ENCODE data around the gene MYO1B. TPM values are rescaled to one million over a fixed set of nuclear protein-coding genes. Genes with fewer than 3 reads are reported as not detected.
A peak's percentile ranks its signal among the peaks of the same experiment; 100 is the strongest.

Gene MYO1B
- total RNA-seq, 1 donor = 177 TPM

GRCh38 chr2:191222952-191223351 lies 22.3 kb upstream of the MYO1B start:
- no peak for DNase-seq (ENCODE audit: low read depth)
- H3K4me3 ChIP-seq (ENCODE audit: low read depth, low read length) = no peak overlapping the region
- no peak for TF ChIP-seq CTCF (IDR thresholded peaks at IDR 0.05; ENCODE audit: insufficient read depth, low read depth, low read length)

GRCh38 chr2:191225126-191225525 lies 20.1 kb upstream of the MYO1B start:
- DNase-seq (ENCODE audit: low read depth) = no peak
- TF ChIP-seq CTCF (IDR thresholded peaks at IDR 0.05; ENCODE audit: insufficient read depth, low read depth, low read length) = no peak

GRCh38 chr2:191225690-191226089 lies 19.5 kb upstream of the MYO1B start:
- no peak overlapping the region for H3K4me3 ChIP-seq (ENCODE audit: low read depth, low read length)
- no peak for DNase-seq (ENCODE audit: low read depth)
- TF ChIP-seq CTCF (IDR thresholded peaks at IDR 0.05; ENCODE audit: insufficient read depth, low read depth, low read length) = no peak

More at GRCh38 chr2:191225126-191225525, 20.1 kb upstream of the MYO1B start:
- H3K4me3 ChIP-seq (ENCODE audit: low read depth, low read length) = no peak overlapping the region

- no peak for TF ChIP-seq CTCF (IDR thresholded peaks at IDR 0.05; ENCODE audit: insufficient read depth, low read depth, low read length)
- DNase-seq (ENCODE audit: low read depth) = peak; percentile 45
These were observed 19.0 kb upstream of the MYO1B start for GRCh38 chr2:191226196-191226595.

GRCh38 chr2:191228333-191228732 lies 16.9 kb upstream of the MYO1B start:
- no peak for TF ChIP-seq CTCF (IDR thresholded peaks at IDR 0.05; ENCODE audit: insufficient read depth, low read depth, low read length)
- DNase-seq (ENCODE audit: low read depth) = no peak

More at GRCh38 chr2:191226196-191226595, 19.0 kb upstream of the MYO1B start:
- no peak overlapping the region for H3K4me3 ChIP-seq (ENCODE audit: low read depth, low read length)

GRCh38 chr2:191228861-191229260 lies 16.3 kb upstream of the MYO1B start:
- H3K4me3 ChIP-seq (ENCODE audit: low read depth, low read length) = no peak overlapping the region
- no peak for DNase-seq (ENCODE audit: low read depth)
- TF ChIP-seq CTCF (IDR thresholded peaks at IDR 0.05; ENCODE audit: insufficient read depth, low read depth, low read length) = no peak

More at GRCh38 chr2:191228333-191228732, 16.9 kb upstream of the MYO1B start:
- no peak overlapping the region for H3K4me3 ChIP-seq (ENCODE audit: low read depth, low read length)

GRCh38 chr2:191230174-191230573 lies 15.0 kb upstream of the MYO1B start:
- DNase-seq (ENCODE audit: low read depth) = peak; percentile 83
- H3K4me3 ChIP-seq (ENCODE audit: low read depth, low read length) = no peak overlapping the region
- no peak for TF ChIP-seq CTCF (IDR thresholded peaks at IDR 0.05; ENCODE audit: insufficient read depth, low read depth, low read length)
